NCI-H1417 treated with DMSO at 0.1 percent for 48 hours (cell line): Measurements from ENCODE around the gene DOCK6.
A peak's percentile ranks its signal among the peaks of the same experiment; 100 is the strongest.
"Not testable (repeated sequence)": the region's sequence is repeated elsewhere in the genome, so short reads cannot be mapped to it uniquely, and the experiment has no call there.

Experiments used
- DNase-seq: peaks from one replicate; lab custom pipeline; 2025; lab: John Stamatoyannopoulos, UW

Gene DOCK6

DNA sequence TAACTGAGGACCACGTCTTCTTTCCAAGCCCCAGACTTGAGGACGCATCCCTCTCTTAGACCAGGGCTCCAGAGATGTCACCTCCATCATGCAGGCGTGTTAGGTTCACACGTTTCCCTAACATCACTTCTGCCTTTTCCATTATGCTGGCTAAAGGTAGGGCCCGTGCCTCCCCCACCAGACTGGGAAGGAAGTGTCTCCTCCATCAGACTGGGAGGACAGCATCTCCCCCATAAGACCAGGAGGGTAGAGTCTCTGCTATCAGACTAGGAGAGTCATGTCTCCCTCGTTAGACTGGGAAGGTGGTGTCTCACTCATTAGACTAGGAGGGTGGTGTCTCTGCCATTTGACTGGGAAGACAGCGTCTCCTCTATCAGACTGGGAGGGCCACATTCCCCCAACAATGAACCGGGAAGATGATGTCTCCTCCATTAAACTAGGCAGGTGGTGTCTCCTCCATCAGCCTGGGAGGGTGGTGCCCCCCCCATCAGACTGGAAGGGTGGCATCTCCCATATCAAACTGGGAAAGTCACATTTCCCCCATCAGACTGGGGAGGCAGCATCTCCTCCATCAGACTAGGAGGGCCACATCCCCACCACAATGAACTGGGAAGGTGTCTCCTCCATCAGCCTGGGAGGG lies 88.7 kb downstream of the DOCK6 start:
- DNase-seq = no peak

DNA sequence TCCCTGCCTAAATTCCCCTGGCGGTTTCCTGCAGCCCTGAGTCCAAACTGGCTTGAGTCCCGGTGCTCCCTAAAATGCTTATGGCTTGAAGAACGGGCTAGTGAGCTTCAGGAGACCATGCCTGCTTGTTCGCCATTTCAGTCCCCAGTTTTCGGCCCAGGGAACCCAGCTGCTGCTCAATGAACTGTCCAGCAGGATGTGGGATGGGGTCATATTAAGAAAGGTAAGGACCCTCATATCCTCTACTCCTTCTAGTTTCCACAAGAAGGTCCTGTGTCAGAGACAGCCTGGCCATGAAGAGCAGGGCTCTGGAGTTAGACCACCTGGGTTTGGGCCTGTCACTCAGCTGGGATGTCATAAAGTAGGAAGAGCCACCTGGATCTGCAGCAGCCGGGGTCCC lies 89.7 kb downstream of the DOCK6 start:
- DNase-seq = no peak

DNA sequence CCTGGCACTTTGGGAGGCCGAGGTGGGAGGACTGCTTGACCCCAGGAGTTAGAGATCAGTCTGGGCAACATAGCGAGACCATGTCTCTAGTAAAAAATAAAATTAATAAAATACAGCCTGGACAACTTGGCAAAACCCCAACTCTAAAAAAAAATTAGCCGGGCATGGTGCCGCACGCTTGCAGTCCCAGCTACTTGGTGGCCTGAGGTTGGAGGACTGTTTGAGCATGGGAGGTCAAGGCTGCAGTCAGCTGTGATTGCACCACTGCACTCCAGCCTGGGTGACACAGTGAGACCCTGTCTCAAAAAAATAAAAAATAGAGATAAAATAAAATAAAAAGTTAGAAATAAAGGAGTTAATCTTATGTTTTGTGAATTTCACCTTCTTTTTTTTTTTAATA lies 91.2 kb downstream of the DOCK6 start:
- no peak for DNase-seq

DNA sequence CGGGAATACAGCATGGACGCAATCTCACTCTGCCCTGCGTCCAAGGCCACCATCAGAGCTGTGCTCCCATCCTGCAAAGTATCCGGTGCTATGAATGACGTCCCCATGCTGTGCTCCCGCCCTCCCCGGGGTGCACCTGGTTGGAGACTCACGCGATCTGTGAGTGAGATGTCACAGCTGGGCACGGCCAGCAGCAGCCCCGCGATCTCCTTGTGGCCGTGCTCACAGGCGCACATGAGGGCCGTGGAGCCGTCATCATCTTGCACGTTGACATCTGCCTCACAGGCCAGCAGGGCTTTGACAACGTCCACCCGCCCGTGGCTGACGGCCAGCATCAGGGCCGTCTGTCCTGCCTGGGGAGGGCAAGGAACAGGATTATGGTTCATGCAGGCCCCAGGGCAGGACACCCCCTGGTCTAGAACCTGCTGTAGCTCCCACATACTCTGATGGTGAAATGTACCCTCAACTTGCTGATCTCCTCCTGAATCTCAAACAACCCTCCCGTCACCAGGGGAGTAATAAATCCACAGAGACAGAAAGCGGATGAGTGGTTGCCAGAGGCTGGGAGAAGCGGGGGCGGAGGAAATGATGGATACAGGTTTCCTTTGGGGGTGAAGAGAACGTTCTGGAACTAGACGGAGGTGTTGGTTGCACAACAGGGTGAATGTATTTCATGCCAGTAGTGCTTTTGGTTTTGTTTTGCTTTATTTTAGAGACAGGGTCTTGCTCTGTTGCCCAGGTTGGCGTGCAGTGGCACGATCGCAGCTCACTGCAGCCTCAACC lies 92.2 kb downstream of the DOCK6 start:
- DNase-seq = no peak

DNA sequence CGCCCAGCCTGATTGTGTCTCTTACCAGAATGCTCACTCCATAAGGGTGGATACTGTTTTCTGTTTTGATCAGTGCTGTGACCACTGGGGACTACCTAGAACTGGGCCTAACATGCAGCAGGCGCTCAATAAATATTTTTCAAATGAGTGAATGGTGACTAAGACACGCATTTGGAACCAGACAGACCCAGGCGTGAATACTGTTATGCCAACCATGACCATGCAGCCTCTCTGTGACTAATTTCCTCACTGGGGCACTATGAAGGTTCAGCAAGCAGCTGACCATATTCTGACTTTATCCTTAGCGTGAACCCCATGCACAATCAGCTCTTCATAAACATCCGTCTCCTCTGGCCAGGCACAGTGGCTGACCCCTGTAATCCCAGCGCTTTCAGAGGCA lies 93.8 kb downstream of the DOCK6 start:
- no peak for DNase-seq

DNA sequence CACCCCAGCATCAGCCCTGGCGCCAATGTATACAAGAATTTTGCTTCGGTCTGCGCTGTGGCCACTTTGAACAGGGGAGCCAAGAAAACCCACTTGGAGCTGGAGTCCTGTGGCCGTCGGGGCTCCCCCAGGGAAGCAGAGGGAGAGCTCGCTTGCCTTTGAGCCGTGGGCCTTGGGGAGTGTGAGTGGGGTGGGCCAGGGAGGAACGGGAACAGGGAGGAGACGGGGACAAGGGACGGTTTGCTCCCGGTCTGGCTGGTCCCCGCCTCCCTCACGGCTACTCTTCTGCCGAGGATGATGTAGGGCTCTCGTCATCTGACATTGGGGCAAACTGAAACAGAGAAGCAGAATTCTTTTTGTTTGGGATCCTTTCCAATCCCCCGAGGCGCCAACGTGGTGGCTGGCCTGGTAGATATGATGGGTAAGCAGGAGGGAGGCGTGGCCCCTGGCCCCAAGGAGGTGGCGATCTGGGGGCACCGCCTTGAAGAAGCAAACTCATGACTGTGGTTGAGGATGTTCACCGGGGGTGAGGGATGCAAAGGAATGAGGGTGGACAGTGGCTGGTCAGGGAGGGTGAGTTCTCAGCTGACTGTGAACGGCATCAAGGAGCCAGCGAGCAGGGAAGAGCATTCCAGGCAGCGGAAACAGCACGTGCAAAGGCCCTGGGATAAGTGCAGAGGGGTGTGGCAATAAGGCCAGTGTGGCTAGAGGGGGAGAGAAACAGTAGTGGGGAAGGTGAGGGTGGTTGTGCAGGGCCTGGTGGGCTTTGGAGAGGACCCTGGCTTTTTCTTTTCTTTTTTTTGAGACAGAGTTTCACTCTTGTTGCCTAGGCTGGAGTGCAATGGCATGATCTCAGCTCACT lies 95.8 kb downstream of the DOCK6 start:
- DNase-seq = no peak

DNA sequence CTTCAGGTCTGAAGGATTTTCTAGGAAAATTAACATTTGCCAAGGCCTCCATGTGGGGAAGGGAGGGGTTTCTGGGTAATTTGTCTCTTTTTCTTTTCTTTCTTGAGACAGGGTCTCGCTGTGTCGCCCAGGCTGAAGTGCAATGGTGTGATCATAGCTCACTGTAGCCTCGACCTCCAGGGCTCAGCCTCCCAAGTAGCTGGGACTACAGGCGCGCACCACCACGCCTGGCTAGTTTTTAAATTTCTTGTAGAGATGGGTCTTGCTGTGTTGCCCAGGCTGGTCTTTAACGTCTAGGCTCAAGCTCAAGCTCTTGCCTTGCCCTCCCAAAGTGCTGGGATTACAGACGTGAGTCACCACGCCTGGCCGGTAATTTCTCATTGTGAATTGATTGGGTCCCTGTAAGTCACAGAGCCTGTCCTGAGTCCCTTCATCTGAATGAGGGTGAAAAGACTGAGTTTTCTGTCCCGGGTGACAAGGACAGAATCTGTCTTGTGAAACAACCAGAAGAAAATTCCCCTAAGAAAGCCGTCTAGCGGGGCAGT lies 96.8 kb downstream of the DOCK6 start:
- no peak for DNase-seq

DNA sequence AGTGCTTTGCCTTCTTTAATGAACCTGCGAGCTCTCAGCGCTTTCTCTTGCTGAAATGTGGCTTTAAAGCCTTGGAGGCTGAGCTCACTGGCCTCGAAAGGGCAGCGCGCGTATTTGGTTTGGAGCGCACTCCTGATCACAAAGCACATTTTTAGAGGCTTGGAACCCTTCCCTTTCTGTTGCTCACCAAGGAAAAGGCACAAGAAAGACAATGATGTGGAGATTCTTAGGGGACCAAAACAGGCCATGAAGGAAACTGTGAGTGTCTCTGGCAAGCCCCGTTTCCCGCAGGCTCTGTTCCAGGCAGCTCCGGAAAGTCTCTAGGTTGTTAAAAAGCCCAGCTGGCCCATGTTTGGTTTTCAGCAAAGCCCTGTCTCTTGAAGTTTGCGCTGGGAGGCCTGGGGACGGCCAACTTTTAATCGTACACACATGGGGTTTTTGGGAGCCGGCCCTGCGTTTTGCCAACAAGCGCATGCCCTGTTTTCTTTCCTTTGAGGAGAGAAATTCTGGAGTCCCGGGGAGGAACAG lies 97.4 kb downstream of the DOCK6 start:
- DNase-seq = no peak

DNA sequence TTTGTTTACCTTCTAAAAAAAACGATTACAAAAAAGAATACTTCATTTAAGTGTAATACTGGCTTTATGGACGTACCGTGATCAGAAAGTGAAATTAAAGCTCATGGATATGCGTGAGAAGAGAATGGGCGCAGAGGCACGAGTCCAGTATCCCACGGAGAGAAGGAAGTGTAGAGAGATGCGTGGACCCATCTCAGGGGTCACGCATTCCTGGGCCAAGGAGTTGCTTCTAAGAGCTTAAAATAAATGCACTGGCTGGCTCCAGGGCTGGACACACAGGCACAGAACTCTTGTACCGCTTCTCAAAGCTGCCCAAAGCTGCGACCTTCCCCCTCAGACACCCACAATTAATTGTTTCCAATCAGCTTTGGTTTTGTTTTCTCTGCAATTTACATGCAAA lies 98.0 kb downstream of the DOCK6 start:
- DNase-seq = no peak

DNA sequence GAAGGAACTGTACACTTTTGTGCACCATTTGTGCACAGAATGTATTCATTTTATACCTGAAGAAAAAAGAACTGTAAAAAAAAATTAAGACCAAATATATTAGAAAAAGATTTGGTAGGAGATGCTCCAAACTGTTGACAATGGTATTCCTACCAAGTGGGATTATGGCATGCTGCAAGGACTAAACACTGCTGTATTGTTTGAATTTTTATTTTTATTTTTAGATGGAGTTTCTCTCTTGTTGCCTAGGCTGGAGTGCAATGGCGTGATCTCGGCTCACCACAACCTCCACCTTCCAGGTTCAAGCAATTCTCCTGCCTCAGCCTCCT lies 101.9 kb downstream of the DOCK6 start:
- DNase-seq = not testable (repeated sequence)

DNA sequence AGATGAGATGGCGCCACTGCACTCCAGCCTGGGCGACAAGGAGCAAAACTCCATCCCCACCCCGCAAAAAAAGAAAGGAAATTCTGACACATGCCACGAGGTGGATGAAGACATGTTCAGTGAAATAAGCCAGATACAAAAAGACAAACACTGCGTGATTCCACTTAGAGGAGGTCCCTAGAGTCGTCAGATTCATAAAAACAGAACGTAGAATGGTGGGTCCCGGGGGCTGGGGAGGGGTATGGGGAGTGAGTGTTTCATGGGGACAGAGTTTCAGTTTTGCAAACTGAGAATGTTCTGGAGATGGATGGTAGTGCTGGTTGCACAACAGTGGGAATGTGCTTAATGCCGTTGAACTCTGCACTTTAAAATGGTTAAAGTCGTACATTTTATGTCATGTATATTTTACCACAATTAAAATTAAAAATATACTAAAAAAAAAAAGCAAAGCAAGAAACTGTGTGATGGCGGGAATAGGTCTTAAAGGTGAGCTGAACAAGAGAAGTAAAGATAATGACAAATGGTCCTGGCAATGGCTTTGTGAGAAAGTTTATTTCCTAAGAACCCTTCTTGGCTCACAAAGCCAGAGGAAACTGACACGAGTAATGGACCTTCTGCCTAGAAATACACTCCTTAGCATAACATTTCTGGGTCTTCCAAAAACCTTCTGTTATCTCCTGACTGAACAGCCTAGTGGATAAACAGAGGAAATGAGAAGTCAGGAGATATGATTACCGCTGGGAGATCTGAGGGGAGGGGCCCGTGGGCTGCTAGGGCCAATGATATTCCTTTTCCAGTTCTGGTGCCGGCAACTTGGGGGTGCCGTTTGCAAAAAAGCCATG lies 102.5 kb downstream of the DOCK6 start:
- no peak for DNase-seq

DNA sequence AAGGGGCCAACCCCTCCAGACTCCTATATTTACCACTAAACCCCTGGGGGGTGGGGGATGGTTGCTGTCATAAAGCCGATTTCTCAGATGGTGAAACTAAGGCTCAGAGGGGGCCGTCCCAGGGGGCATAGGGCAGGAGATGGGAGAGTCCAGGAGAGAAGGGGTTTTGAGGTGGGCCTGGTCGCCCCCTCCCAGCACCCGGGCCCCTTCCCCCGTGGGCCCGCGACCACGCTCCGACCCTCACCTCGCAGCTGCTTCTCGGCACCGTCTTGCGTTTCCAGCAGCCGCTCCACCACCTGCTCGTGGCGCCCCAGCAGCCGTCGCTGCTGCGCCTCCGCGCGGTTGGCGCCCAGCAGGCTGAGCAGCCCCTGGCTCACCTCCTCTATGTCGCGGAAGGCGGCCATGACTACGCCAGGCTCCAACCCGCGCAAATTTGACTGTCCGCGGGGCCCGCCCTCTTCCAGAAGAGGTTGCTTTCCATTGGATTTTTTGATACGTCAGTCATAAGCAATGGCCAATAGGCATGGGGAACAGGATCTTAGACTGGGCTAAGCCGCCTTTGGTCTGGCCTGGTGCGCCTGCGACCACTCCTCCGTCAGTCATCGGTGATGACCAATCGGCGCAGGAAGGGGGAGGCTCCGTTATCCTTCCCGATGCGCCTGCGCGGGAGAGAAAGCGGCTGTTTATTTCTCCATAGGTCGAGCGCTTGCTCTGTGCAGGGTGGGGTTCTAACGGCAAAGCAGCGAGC lies 106.8 kb downstream of the DOCK6 start, which contains the start of gene SPC24:
SPC24 (minus strand) TSS at position 410 of the 748 bp plus-strand sequence; CDS start at position 404, 6 bp downstream.
- peak; percentile 95 for DNase-seq

DNA sequence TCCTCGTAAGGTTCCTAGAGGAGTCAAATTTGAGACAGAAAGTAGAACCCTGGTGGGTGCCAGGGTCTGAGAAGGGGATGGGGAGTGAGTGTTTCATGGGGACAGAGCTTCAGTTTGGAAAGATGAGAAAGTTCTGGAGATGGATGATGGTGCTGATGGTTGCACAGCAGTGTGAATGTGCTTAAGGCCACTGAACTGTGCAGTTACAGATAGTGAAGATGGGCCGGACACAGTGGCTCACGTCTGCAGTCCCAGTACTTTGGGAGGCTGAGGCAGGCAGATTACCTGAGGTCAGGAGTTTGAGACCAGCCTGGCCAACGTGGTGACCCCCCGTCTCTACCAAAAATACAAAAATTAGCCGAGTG lies 107.7 kb downstream of the DOCK6 start:
- no peak for DNase-seq

DNA sequence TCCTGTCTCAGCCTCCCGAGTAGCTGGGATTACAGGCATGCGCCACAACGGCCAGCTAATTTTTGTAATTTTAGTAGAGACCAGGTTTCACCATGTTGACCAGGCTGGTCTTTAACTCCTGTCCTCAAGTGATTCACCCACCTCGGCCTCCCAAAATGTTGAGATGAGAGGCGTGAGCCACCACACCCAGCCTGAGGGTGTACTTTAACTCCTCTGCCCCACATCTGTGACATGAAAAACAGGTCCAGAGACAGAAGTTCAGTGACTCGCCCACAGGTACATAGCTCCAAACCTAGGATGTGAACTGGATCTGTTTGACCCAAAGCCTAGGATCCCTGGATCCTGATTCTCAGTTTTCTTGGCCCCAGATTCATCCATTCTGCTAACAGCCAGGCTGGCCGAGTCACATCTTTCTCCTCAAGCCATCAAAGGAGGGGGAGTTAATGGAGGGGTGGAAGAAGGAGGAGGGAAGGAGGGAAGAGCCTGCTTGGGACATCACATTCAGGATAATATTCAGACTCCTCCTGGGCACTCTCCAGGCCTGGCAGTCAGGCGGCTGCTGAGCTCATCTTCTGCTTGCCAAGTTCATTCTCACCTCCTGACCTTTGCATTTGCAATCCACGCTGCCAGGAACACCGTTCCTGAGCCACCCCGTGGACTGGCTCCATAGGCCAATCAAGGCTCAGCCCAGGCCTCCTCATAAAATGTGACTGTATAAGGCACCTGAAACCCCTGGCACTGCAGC lies 109.8 kb downstream of the DOCK6 start:
- DNase-seq = no peak

DNA sequence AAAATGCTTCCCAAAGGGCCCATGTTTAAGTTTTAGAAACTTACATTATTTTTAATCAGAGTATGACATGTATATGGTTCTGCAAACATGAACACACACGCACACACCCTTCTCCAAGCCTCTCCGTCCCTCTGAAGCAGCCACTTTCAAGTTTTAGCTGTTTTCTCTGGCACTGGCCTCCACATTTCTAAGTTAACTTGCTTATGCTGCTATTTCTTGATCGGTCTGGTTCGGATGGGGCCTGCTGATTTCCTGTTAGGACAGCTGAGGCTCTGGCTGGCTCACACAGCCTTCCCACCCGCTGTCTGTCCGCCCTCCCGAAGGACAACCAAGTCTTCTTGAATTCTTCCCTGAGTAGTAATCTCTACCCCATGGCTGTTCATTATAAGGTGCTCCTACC lies 111.1 kb downstream of the DOCK6 start:
- DNase-seq = no peak
